PC-3 (cell line): Measurements from ENCODE around the gene URM1. TPM values are rescaled to one million over a fixed set of nuclear protein-coding genes. Genes with fewer than 3 reads are reported as not detected.

Experiments
- ATAC-seq: fragments of 200-7000 bp; cut with Tn5 transposase; 2 replicates; pipeline ENCODE4 v1.9.1; 2020; ENCODE audit warnings: mild to moderate bottlenecking, moderate library complexity
- BruUV-seq: library from RNA; stranded (reverse); fragments of 400-500 nt; replicated peaks from 2 replicates; lab custom pipeline; 2021; lab: Mats Ljungman, UMichigan
- CTCF ChIA-PET: fragments of 300-600 bp; sonication (Branson Sonifier 250); formaldehyde crosslinking; loops from one replicate; lab custom pipeline; 2022; ENCODE audit warnings: antibody characterized with exemption; lab: Charles Lee
- POLR2A ChIA-PET: fragments of 300-600 bp; sonication (Branson Sonifier 250); formaldehyde crosslinking; loops from one replicate; lab custom pipeline; 2022; ENCODE audit warnings: antibody characterized with exemption; ENCODE audit not compliant: unreplicated experiment; lab: Charles Lee
- DNase-seq: peaks from one replicate; pipeline ENCODE4 v3.0.0-alpha.2; 2015
- H2AFZ ChIP-seq: fragments of 300-600 bp; sonication (generic); 2 replicates; pipeline ENCODE4 v1.6.0; 2016; ENCODE audit warnings: antibody characterized with exemption, low read length
- H3F3A ChIP-seq: fragments of 300-600 bp; sonication (generic); one replicate; pipeline ENCODE4 v1.6.0; 2017; ENCODE audit warnings: antibody characterized with exemption, low read length, control low read depth, mild to moderate bottlenecking; ENCODE audit not compliant: unreplicated experiment
- H3K27ac ChIP-seq: fragments of 300-600 bp; sonication (generic); 2 replicates; pipeline ENCODE4 v1.5.1; 2016; ENCODE audit warnings: mild to moderate bottlenecking, low read length
- H3K27me3 ChIP-seq: fragments of 300-600 bp; sonication (generic); 2 replicates; pipeline ENCODE4 v1.6.1; 2016; ENCODE audit warnings: low read length, mixed read lengths
- H3K36me3 ChIP-seq: fragments of 300-600 bp; sonication (generic); 2 replicates; pipeline ENCODE4 v1.6.1; 2016; ENCODE audit warnings: low read depth, mixed run types, low read length, mixed read lengths
- H3K4me1 ChIP-seq: fragments of 300-600 bp; sonication (generic); 2 replicates; pipeline ENCODE4 v1.5.1; 2016; ENCODE audit warnings: low read length; ENCODE audit not compliant: insufficient read depth
- H3K4me2 ChIP-seq: fragments of 300-600 bp; sonication (generic); 2 replicates; pipeline ENCODE4 v1.6.0; 2016; ENCODE audit warnings: low read length
- H3K4me3 ChIP-seq: fragments of 300-600 bp; sonication (generic); 2 replicates; pipeline ENCODE4 v1.5.1; 2016; ENCODE audit warnings: mild to moderate bottlenecking, low read length, mixed read lengths
- H3K79me2 ChIP-seq: fragments of 300-600 bp; sonication (generic); 2 replicates; pipeline ENCODE4 v1.6.1; 2017; ENCODE audit warnings: low read length, mixed read lengths
- H3K9ac ChIP-seq: fragments of 300-600 bp; sonication (generic); 2 replicates; pipeline ENCODE4 v1.6.0; 2016; ENCODE audit warnings: mild to moderate bottlenecking, low read length
- H3K9me2 ChIP-seq: fragments of 300-600 bp; sonication (generic); replicated peaks from 2 replicates; pipeline ENCODE4 v1.6.1; 2016; ENCODE audit warnings: mixed run types, low read length, mixed read lengths
- H3K9me3 ChIP-seq: fragments of 300-600 bp; sonication (generic); 2 replicates; pipeline ENCODE4 v1.6.1; 2016; ENCODE audit warnings: low read length, mixed read lengths
- H4K20me1 ChIP-seq: fragments of 300-600 bp; sonication (generic); 2 replicates; pipeline ENCODE4 v1.6.1; 2016; ENCODE audit warnings: low read length, mixed read lengths
- CTCF ChIP-seq: fragments of 300-600 bp; sonication (generic); conservative IDR thresholded peaks from 2 replicates; pipeline ENCODE4 v1.5.1; 2017; ENCODE audit warnings: antibody characterized with exemption, low read depth, mild to moderate bottlenecking, low read length
- EZH2 ChIP-seq: fragments of 300-600 bp; sonication (generic); IDR thresholded peaks from one replicate; pipeline ENCODE4 v1.6.1; 2017; ENCODE audit warnings: antibody characterized with exemption, mild to moderate bottlenecking, low read length; ENCODE audit not compliant: unreplicated experiment
- EZH2phosphoT487 ChIP-seq: fragments of 300-600 bp; sonication (generic); IDR thresholded peaks from 2 replicates; pipeline ENCODE4 v1.6.1; 2018; ENCODE audit warnings: mild to moderate bottlenecking, antibody characterized with exemption, low read length, borderline replicate concordance
- intact Hi-C: fragments of 100-400 bp; cut with micrococcal nuclease; formaldehyde crosslinking; loops from 2 replicates; pipeline ENCODE4 v1.9.0; 2023
- microRNA-seq: library from miRNA; unstranded; fragments of <30 nt; microRNA quantifications from one replicate; pipeline ENCODE4 v1.1.0, GENCODE V29; 2020; ENCODE audit not compliant: unreplicated experiment
- total RNA-seq: library from RNA; depleted of rRNA; stranded (reverse); fragments of >200 nt; gene quantifications from 2 replicates; pipeline ENCODE4 v1.2.3, GENCODE V29; 2014; rRNA removed

The URM1 gene
- total RNA-seq, 1 experiment from 2014 or later: 29.1 TPM

DNA sequence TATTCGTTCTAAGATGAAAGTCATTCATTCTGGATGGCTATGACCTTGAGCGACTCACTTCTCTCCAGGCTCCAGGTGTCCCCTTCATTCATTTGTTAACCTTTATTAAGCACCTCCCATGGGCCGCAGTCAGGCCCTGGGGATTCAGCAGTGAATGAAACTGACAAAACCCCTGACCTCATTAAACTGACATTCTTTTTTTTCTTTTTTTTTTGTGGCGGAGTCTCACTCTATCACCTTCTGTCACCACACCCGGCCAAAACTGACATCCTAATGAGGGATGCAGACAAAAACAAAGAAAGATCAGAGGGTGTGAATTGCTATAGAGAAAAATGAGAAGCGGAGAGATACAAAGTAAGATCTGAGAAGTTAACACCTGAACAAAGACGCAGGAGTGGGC, 68.1 kb downstream of the URM1 start:
- H3K27me3 ChIP-seq: no peaks in the 10 kb centered on the region
- H3K4me3 ChIP-seq: no peak overlapping the region
- intact Hi-C loops: no loop called here
- H2AFZ ChIP-seq: no peak overlapping the region
- no peaks in the 10 kb centered on the region for H3K36me3 ChIP-seq
- no peak for ATAC-seq
- H3K9me2 ChIP-seq: no peaks in the 10 kb centered on the region
- DNase-seq: no peak
- no TSS peak for BruUV-seq
- H3K27ac ChIP-seq: no peak overlapping the region
- TF ChIP-seq EZH2 (no peak), EZH2phosphoT487 (no peak), CTCF (no peak)
- H3K79me2 ChIP-seq: no peaks in the 10 kb centered on the region
- ChIA-PET CTCF (interaction anchor here (0.5 kb wide), 1 partner anchor 59 kb away, joined by 3 read pairs; no protein-coding TSS in a partner anchor), POLR2A (no interaction called here)
- no peak overlapping the region for H3K4me2 ChIP-seq
- no peaks in the 10 kb centered on the region for H3K4me1 ChIP-seq
- H4K20me1 ChIP-seq: no peaks in the 10 kb centered on the region
- no peak overlapping the region for H3K9ac ChIP-seq
- H3K9me3 ChIP-seq: no peaks in the 10 kb centered on the region
- no peaks in the 10 kb centered on the region for H3F3A ChIP-seq

Small RNAs within 50 kb of the gene (microRNA-seq; reads per million reads assigned to microRNA genes)
- gene MIR219B: not detected

Other genes with a start within 250 kb of the URM1 start
- 250 and 258 TPM in 2 replicates for gene PTGES2, start 243.6 kb upstream of the URM1 start, total RNA-seq
- 153 and 154 TPM in 2 replicates for gene LCN2, start 221.9 kb upstream of the URM1 start, total RNA-seq
- gene BBLN, start 211.1 kb upstream of the URM1 start, total RNA-seq: 158 and 171 TPM in 2 replicates
- 46.1 and 67.7 TPM in 2 replicates for gene CIZ1, start 179.8 kb upstream of the URM1 start, total RNA-seq
- 24.1 and 36.4 TPM in 2 replicates for gene DNM1, start 168.0 kb upstream of the URM1 start, total RNA-seq
- gene GOLGA2, start 95.4 kb upstream of the URM1 start, total RNA-seq: 60.5 and 86.1 TPM in 2 replicates
- gene SWI5, start 95.1 kb upstream of the URM1 start, total RNA-seq: 63.1 and 66.8 TPM in 2 replicates
- 24.9 and 32.2 TPM in 2 replicates for gene TRUB2, start 48.9 kb upstream of the URM1 start, total RNA-seq
- gene COQ4, start 48.5 kb upstream of the URM1 start, total RNA-seq: 28.1 and 31.3 TPM in 2 replicates
- gene SLC27A4, start 30.8 kb upstream of the URM1 start, total RNA-seq: 39.1 and 41.1 TPM in 2 replicates
- 19.1 and 23.1 TPM in 2 replicates for gene CERCAM, start 49.5 kb downstream of the URM1 start, total RNA-seq
- gene ODF2, start 84.6 kb downstream of the URM1 start, total RNA-seq: 31.2 and 35.0 TPM in 2 replicates
- 27.0 and 39.0 TPM in 2 replicates for gene GLE1, start 133.3 kb downstream of the URM1 start, total RNA-seq
- gene SPTAN1, start 181.2 kb downstream of the URM1 start, total RNA-seq: 221 and 251 TPM in 2 replicates